GM13976 (cell line): ENCODE results near the gene EDN2.

Experiments used
- DNase-seq: peaks from one replicate; pipeline ENCODE4 v3.0.0; 2012; ENCODE audit warnings: low spot score
- CTCF ChIP-seq: IDR thresholded peaks from 2 replicates; pipeline ENCODE4 v1.5.1; 2012; ENCODE audit warnings: borderline replicate concordance, mild to moderate bottlenecking; ENCODE audit not compliant: insufficient read depth; ENCODE audit errors: extremely low read depth, missing control alignments, control extremely low read depth
- in situ Hi-C: fragments of 300-500 bp; cut with MboI; formaldehyde crosslinking; loops from one replicate; pipeline ENCODE4 v1.12.0; 2022; ENCODE audit warnings: low sequenced_read_pairs, mixed read lengths, inconsistent platforms; ENCODE audit not compliant: unreplicated experiment

EDN2 gene

GRCh38 chr1:41462680-41463004, 21.8 kb downstream of the EDN2 start:
- in situ Hi-C loops, result no loop called here
- TF ChIP-seq CTCF, result no peak
- no peak for DNase-seq

- TF ChIP-seq CTCF, result no peak
- in situ Hi-C loops, result no loop called here
- DNase-seq, result no peak
Measured at GRCh38 chr1:41461790-41462679, 22.4 kb downstream of the EDN2 start.

- no peak for TF ChIP-seq CTCF
- in situ Hi-C loops, result no loop called here
- no peak for DNase-seq
Measured at GRCh38 chr1:41456847-41457540, 27.5 kb downstream of the EDN2 start.

GRCh38 chr1:41455479-41456332, 28.8 kb downstream of the EDN2 start:
- DNase-seq, result no peak
- no peak for TF ChIP-seq CTCF
- in situ Hi-C loops, result no loop called here

- no peak for TF ChIP-seq CTCF
- in situ Hi-C loops, result no loop called here
- no peak for DNase-seq
Measured at GRCh38 chr1:41454406-41454805, 30.1 kb downstream of the EDN2 start.

- DNase-seq, result no peak
- TF ChIP-seq CTCF, result no peak
- in situ Hi-C loops, result no loop called here
Measured at GRCh38 chr1:41452704-41453290, 31.7 kb downstream of the EDN2 start.
